Ishikawa (cell line): ENCODE data around the gene FGF10.

Experiments used
- CEBPB ChIP-seq: IDR thresholded peaks from 2 replicates; pipeline ENCODE4 v1.6.1; 2012
- CREB1 ChIP-seq: IDR thresholded peaks from 2 replicates; pipeline ENCODE4 v1.6.1; 2012; ENCODE audit warnings: low read depth
- EGR1 ChIP-seq: IDR thresholded peaks from 2 replicates; pipeline ENCODE4 v1.6.1; 2012
- EP300 ChIP-seq: IDR thresholded peaks from 2 replicates; pipeline ENCODE4 v1.6.1; 2012; ENCODE audit warnings: borderline replicate concordance
- FOXM1 ChIP-seq: IDR thresholded peaks from 2 replicates; pipeline ENCODE4 v1.6.1; 2012; ENCODE audit warnings: low read depth, borderline replicate concordance
- MAX ChIP-seq: IDR thresholded peaks from 2 replicates; pipeline ENCODE4 v1.6.1; 2012
- NFIC ChIP-seq: IDR thresholded peaks from 2 replicates; pipeline ENCODE4 v1.6.1; 2012
- RAD21 ChIP-seq: IDR thresholded peaks from 2 replicates; pipeline ENCODE4 v1.6.1; 2012; ENCODE audit warnings: low read depth
- REST ChIP-seq: IDR thresholded peaks from 2 replicates; pipeline ENCODE4 v1.6.1; 2012; ENCODE audit warnings: low read depth, mild to moderate bottlenecking
- TCF12 ChIP-seq: IDR thresholded peaks from 2 replicates; pipeline ENCODE4 v1.6.1; 2012; ENCODE audit warnings: low read depth
- TEAD4 ChIP-seq: IDR thresholded peaks from 2 replicates; pipeline ENCODE4 v1.6.1; 2012
- USF1 ChIP-seq: IDR thresholded peaks from 2 replicates; pipeline ENCODE4 v1.6.1; 2012
- YY1 ChIP-seq: IDR thresholded peaks from 2 replicates; pipeline ENCODE4 v1.6.1; 2012; ENCODE audit warnings: low read depth
- ZBTB7A ChIP-seq: IDR thresholded peaks from 2 replicates; pipeline ENCODE4 v1.6.1; 2012; ENCODE audit warnings: low read depth

- TF ChIP-seq EGR1 (no peak), EP300 (no peak), USF1 (no peak), CREB1 (no peak), FOXM1 (no peak), TCF12 (no peak), YY1 (no peak), CEBPB (no peak), MAX (no peak), TEAD4 (no peak), REST (no peak), RAD21 (no peak), NFIC (no peak), ZBTB7A (no peak)
Measured at GRCh38 chr5:44257221-44257620, 132.0 kb downstream of the FGF10 start.
